ENCODE results near the gene ZNF2.

The ZNF2 gene

GRCh38 chr2:95165371-95166064 lies at the start of gene ZNF2:
Gene ZNF2, plus strand, starts transcription at chr2:95165809. Its CDS starts 10,418 bp downstream, at chr2:95176227.
- TF ChIP-seq CTCF (IDR thresholded peaks at IDR 0.05; ENCODE audit: borderline replicate concordance, control extremely low read depth, extremely low read depth, insufficient read depth, missing control alignments) = no peak
- DNase-seq (ENCODE audit: low spot score) = peak; percentile 98
- in situ Hi-C loops (cut with MboI; ENCODE audit: low sequenced_read_pairs, unreplicated experiment) = no loop called here

GRCh38 chr2:95121093-95121406 lies 44.6 kb upstream of the ZNF2 start:
- in situ Hi-C loops (cut with MboI; ENCODE audit: low sequenced_read_pairs, unreplicated experiment) = no loop called here
- no peak for TF ChIP-seq CTCF (IDR thresholded peaks at IDR 0.05; ENCODE audit: borderline replicate concordance, control extremely low read depth, extremely low read depth, insufficient read depth, missing control alignments)
- DNase-seq (ENCODE audit: low spot score) = no peak

- peak; percentile 95 for DNase-seq (ENCODE audit: low spot score)
- peak; percentile 21 for TF ChIP-seq CTCF (IDR thresholded peaks at IDR 0.05; ENCODE audit: borderline replicate concordance, control extremely low read depth, extremely low read depth, insufficient read depth, missing control alignments)
- in situ Hi-C loops (cut with MboI; ENCODE audit: low sequenced_read_pairs, unreplicated experiment) = no loop called here
Observed at GRCh38 chr2:95121407-95122196, 44.0 kb upstream of the ZNF2 start, which contains the start of gene MRPS5. Gene MRPS5, minus strand, starts transcription at chr2:95121808. Its CDS starts 17 bp downstream, at chr2:95121791.

DNA sequence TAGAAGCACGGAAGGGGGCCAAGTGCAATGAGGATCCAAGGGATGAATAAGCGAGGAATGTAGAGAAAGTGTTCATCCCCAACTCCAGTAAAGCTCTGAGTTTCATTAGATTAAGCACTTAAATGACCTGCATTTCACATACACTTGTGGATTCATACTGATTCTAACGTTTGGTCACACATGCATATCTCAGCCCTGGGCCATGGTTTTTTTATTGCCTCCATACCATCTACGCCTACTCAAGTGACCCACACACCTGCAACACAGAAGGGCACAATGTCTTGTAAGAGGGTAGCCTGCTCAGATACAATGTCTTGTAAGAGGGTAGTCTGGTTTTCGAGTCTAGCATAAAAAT lies 43.4 kb upstream of the ZNF2 start:
- no peak for DNase-seq (ENCODE audit: low spot score)
- TF ChIP-seq CTCF (IDR thresholded peaks at IDR 0.05; ENCODE audit: borderline replicate concordance, control extremely low read depth, extremely low read depth, insufficient read depth, missing control alignments) = no peak
- in situ Hi-C loops (cut with MboI; ENCODE audit: low sequenced_read_pairs, unreplicated experiment) = no loop called here

DNA sequence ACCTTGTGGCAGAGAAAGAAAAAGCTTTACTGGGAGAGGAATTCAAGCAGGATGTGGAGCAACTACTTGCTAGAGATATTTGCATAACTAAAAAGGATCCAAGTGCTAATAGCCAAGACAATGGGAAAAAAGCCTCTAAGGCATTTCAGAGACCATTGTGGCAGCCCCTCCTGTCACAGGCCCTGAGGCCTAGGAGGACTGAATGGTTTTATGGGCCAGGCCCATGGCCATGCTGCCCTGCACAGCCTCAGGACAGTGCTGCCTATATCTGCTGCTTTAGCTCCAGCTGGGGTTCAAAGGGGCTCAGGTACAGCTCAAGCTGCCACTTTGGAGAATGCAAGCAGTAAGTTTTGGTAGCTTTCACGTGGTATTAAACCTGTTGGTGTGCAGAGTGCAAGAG lies 26.9 kb upstream of the ZNF2 start:
- DNase-seq (ENCODE audit: low spot score) = no peak
- no peak for TF ChIP-seq CTCF (IDR thresholded peaks at IDR 0.05; ENCODE audit: borderline replicate concordance, control extremely low read depth, extremely low read depth, insufficient read depth, missing control alignments)
- in situ Hi-C loops (cut with MboI; ENCODE audit: low sequenced_read_pairs, unreplicated experiment) = no loop called here

DNA sequence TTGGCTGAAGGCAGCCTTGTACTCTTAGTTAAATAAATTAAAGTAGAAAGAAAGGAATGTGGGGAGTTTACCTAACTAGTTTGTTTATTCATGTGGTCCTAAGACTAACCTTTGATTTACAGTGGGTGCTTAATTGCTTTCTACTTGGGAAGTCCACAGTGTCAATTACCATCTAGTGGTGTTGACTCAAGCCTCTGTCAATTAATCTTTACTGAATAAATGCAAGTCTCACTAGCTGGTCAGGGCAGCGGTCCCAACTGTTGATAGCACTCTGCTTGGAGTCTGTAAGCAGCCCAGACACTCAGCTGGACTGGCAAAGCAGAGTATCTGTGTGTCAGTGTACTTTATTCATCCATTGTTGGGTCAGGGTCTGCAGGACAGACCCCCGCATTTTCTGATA lies 21.8 kb upstream of the ZNF2 start:
- in situ Hi-C loops (cut with MboI; ENCODE audit: low sequenced_read_pairs, unreplicated experiment) = no loop called here
- no peak for DNase-seq (ENCODE audit: low spot score)
- no peak for TF ChIP-seq CTCF (IDR thresholded peaks at IDR 0.05; ENCODE audit: borderline replicate concordance, control extremely low read depth, extremely low read depth, insufficient read depth, missing control alignments)
